Small intestine (tissue), 16 donors: ENCODE measurements around the gene TEKT1. TPM values are rescaled to one million over a fixed set of nuclear protein-coding genes. Genes with fewer than 3 reads are reported as not detected.
A peak's percentile ranks its signal among the peaks of the same experiment; 100 is the strongest.
"Not testable (repeated sequence)": the region's sequence is repeated elsewhere in the genome, so short reads cannot be mapped to it uniquely, and the experiment has no call there.

Experiments used
- DNase-seq, 2 donors: peaks; one replicate each; pipeline versions ENCODE4 v3.0.0 to v3.0.0-alpha.2; 2013
- FAIRE-seq: peaks from 2 replicates; lab custom pipeline; 2012; peaks lifted over from hg19 to GRCh38; lab: Jason Lieb, UNC
- H3K27ac ChIP-seq, 3 donors: one replicate each; pipeline ENCODE4 v1.5.1; 2013; ENCODE audit warnings: low read length in 2 of 3, mild to moderate bottlenecking in 2 of 3, control low read depth in 1 of 3, inconsistent platforms in 1 of 3, low read depth in 1 of 3, moderate library complexity in 1 of 3
- H3K27me3 ChIP-seq, 3 donors: one replicate each; pipeline ENCODE4 v1.6.1; 2013; ENCODE audit warnings: low read length in 3 of 3, inconsistent platforms in 1 of 3; ENCODE audit not compliant: control insufficient read depth in 3 of 3, insufficient read depth in 3 of 3
- H3K36me3 ChIP-seq, 3 donors: one replicate each; pipeline ENCODE4 v1.6.1; 2013; ENCODE audit warnings: low read length in 3 of 3, inconsistent platforms in 1 of 3, low read depth in 1 of 3, mild to moderate bottlenecking in 1 of 3, moderate library complexity in 1 of 3; ENCODE audit not compliant: control insufficient read depth in 3 of 3, insufficient read depth in 2 of 3
- H3K4me1 ChIP-seq, 3 donors: one replicate each; pipeline ENCODE4 v1.6.1; 2013; ENCODE audit warnings: low read length in 2 of 3, inconsistent platforms in 1 of 3, low read depth in 1 of 3, mild to moderate bottlenecking in 1 of 3, moderate library complexity in 1 of 3; ENCODE audit not compliant: control insufficient read depth in 3 of 3, insufficient read depth in 2 of 3
- H3K4me3 ChIP-seq, 3 donors: one replicate each; pipeline ENCODE4 v1.5.1; 2013; ENCODE audit warnings: low read length in 3 of 3, control low read depth in 1 of 3, inconsistent platforms in 1 of 3, low read depth in 1 of 3, mild to moderate bottlenecking in 1 of 3, moderate library complexity in 1 of 3
- H3K9me3 ChIP-seq, 2 donors: one replicate each; pipeline ENCODE4 v1.6.1; 2013; ENCODE audit warnings: low read depth in 1 of 2, low read length in 1 of 2; ENCODE audit not compliant: control insufficient read depth in 2 of 2, insufficient read depth in 1 of 2
- WGBS, 3 donors: extraction: QIAGEN DNeasy Blood & Tissue Kit; methylation state at CpG; one replicate each; pipeline ENCODE4 v1.1.7; 2013; 5-methylcytosine and 5-hydroxymethylcytosine counted together
- long read RNA-seq, 10 donors: transcript quantifications; one replicate each; lab custom pipeline, GENCODE V29; 2026
- polyA plus RNA-seq, 4 donors: library from polyadenylated mRNA; stranded (reverse) in 3 of 4; unstranded in 1 of 4; fragments of 200-250 nt in 3 of 4; fragments of 120-200 nt in 1 of 4; gene quantifications; one replicate each; pipeline versions ENCODE4 v1.2.1 to v1.2.3, GENCODE V29; 2013
- donor health status: healthy with polysubstance abuse.
- donor health status: control.
- donor health status: control.
- donor health status: Bipolar disorder and iron deficiency.
- donor health status: healthy.

TEKT1 gene
- polyA plus RNA-seq, result under 1 TPM in 1 of 4 donors, not detected in 3; 0.16 TPM
- long read RNA-seq, donor 1, result 0 reads
- long read RNA-seq, donor 2, result 0 reads
- long read RNA-seq, donor 3, result 0 reads
- long read RNA-seq, donor 4, result 0 reads
- long read RNA-seq, donor 5, result 0 reads
- long read RNA-seq, donor 6, result 0 reads
- long read RNA-seq, donor 7, result 0 reads
- long read RNA-seq, donor 8, result 0 reads
- long read RNA-seq, donor 9, result 0 reads
- long read RNA-seq, donor 10, result 0 reads

DNA sequence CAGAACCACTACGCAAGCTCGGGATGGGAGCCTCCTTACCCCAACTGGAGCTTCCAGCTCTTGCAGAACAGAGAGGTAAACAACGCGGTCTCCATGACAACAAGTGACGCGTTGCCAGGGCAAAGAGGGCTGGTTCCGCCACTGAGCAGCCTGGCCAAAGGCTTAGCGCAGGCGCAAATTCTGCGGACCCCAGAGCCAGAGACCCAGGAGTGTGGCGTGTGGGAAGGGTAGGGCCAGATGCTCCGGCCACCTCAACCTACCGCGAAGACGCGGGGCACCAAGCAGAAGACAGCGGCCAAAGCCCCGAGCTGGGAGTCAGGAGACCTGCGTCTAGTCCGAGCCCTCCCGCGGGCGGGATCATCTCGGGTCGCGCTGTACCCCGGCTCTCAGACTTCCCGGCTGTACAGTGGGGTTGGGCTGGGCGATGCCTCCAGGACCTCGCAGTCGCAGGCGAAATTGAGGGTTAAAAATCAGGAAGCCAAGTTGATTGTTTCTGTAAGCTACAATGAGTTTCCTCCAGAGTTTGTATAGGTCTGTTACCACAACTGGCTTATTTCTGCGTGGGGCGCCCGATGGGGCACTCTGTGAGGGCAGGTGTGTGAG, at the start of gene TEKT1:
Gene TEKT1, minus strand, starts transcription at position 69 of the 603 bp plus-strand sequence. CDS start 1,353 bp downstream, outside the sequence.
- H3K4me3 ChIP-seq, result peak within 1 kb of the TSS in 1 of 3 donors; percentile 26
- H3K36me3 ChIP-seq, result no peaks in the 10 kb centered on the region
- H3K27me3 ChIP-seq, result peaks cover 0 to 23% (median 14%) of the 10 kb centered on the region in 3 donors
- no peaks in the 10 kb centered on the region for H3K9me3 ChIP-seq
- no peaks in the 10 kb centered on the region for H3K4me1 ChIP-seq
- H3K27ac ChIP-seq, result no peak within 1 kb of the TSS
- no peak for FAIRE-seq
- 2 to 5% (median 3%) methylated on average over 35 of the region's 35 CpGs for WGBS, 3 donors
- peak; percentile 56 to 93 for DNase-seq

- not testable (repeated sequence) for FAIRE-seq, H3K27ac ChIP-seq, H3K4me1 ChIP-seq, H3K4me3 ChIP-seq, H3K9me3 ChIP-seq, H3K36me3 ChIP-seq, DNase-seq, H3K27me3 ChIP-seq
- WGBS, 3 donors, result 69 to 76% (median 69%) methylated on average over 10 of the region's 10 CpGs
Measured at GRCh38 chr17:6879221-6879975, 47.9 kb upstream of the TEKT1 start.

DNA sequence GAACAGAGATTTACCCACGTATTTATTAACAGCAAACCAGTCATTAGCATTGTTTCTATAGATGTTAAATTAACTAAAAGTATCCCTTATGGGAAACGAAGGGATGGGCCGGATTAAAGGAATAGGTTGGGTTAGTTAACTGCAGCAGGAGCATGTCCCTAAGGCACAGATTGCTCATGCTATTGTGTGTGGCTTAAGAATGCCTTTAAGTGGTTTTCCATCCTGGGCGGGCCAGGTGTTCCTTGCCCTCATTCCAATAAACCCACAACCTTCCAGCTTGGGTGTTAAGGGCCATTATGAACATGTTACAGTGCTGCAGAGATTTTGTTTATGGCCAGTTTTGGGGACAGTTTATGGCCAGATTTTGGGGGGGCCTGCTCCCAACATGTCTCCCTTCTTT, 43.7 kb upstream of the TEKT1 start:
- 87 to 90% (median 90%) methylated on average over 4 of the region's 4 CpGs for WGBS, 3 donors
- H3K4me3 ChIP-seq, H3K9me3 ChIP-seq, H3K27me3 ChIP-seq, H3K27ac ChIP-seq, FAIRE-seq, DNase-seq, H3K36me3 ChIP-seq, H3K4me1 ChIP-seq: not testable (repeated sequence)

- DNase-seq (no peak), FAIRE-seq (no peak)
- Histone ChIP-seq H3K4me3 (no peak overlapping the region), H3K27ac (no peak overlapping the region), H3K27me3 (no peaks in the 10 kb centered on the region), H3K4me1 (no peaks in the 10 kb centered on the region), H3K9me3 (no peaks in the 10 kb centered on the region), H3K36me3 (no peaks in the 10 kb centered on the region)
- 73 to 90% (median 80%) methylated on average over 3 of the region's 3 CpGs for WGBS, 3 donors
Measured at GRCh38 chr17:6872936-6873335, 41.4 kb upstream of the TEKT1 start.

GRCh38 chr17:6870841-6871240, 39.3 kb upstream of the TEKT1 start:
- WGBS, 3 donors, result 52 to 66% (median 61%) methylated on average over 1 of the region's 1 CpG
- FAIRE-seq (no peak), DNase-seq (no peak)
- Histone ChIP-seq H3K27ac (no peak overlapping the region), H3K36me3 (no peaks in the 10 kb centered on the region), H3K4me3 (no peak overlapping the region), H3K27me3 (no peaks in the 10 kb centered on the region), H3K9me3 (no peaks in the 10 kb centered on the region), H3K4me1 (no peaks in the 10 kb centered on the region)

- H3K4me3 ChIP-seq, result no peak overlapping the region
- WGBS, 3 donors, result 19 to 70% (median 46%) methylated on average over 2 of the region's 2 CpGs
- no peaks in the 10 kb centered on the region for H3K36me3 ChIP-seq
- no peaks in the 10 kb centered on the region for H3K27me3 ChIP-seq
- FAIRE-seq, result no peak
- H3K4me1 ChIP-seq, result no peaks in the 10 kb centered on the region
- no peak overlapping the region for H3K27ac ChIP-seq
- DNase-seq, result no peak
- no peaks in the 10 kb centered on the region for H3K9me3 ChIP-seq
Measured at GRCh38 chr17:6868582-6868981, 37.1 kb upstream of the TEKT1 start.

DNA sequence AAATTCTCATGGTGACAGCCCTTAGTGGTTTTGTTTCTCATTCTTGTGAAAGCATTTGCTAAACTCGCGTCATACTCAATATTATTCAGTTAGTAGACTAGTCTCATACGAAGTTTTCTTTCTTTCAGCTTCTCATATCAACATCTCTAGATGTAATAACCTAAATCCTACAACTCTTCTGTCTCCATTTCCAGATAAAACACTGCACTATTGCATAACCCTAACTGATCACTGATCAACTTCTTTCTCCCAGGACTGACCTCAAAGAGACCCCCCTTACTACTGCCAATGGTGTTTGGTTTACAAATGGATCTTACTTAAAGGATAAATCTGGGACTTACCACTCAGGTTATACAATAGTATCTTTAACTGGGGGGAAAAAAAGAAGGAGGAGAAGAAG, 36.3 kb upstream of the TEKT1 start:
- 82 to 87% (median 85%) methylated on average over 3 of the region's 3 CpGs for WGBS, 3 donors
- no peak overlapping the region for H3K27ac ChIP-seq
- H3K36me3 ChIP-seq, result no peaks in the 10 kb centered on the region
- DNase-seq (no peak), FAIRE-seq (no peak)
- H3K27me3 ChIP-seq, result no peaks in the 10 kb centered on the region
- H3K4me3 ChIP-seq, result no peak overlapping the region
- no peaks in the 10 kb centered on the region for H3K9me3 ChIP-seq
- no peaks in the 10 kb centered on the region for H3K4me1 ChIP-seq

DNA sequence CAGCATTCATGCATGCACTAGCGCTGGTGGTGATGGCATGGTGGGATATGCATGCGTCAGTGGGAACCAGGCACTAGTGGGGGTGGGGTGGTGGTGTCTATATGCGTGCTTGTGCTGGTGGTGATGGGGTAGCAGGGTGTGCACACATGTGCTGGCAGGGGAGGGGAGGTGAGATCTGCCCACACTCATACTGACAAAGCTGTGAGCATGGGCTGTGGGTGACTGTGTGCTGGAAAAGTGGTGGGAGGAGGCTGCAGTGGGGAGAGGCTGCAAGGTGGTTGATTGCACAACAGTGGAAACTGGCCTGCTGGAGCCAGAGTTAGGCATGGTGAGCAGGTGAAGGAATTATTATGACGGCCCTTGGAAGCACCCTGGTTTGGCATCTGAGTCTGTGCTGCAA, 31.3 kb upstream of the TEKT1 start:
- FAIRE-seq, result no peak
- 79 to 86% (median 85%) methylated on average over 4 of the region's 4 CpGs for WGBS, 3 donors
- H3K27me3 ChIP-seq, result no peaks in the 10 kb centered on the region
- no peak overlapping the region for H3K4me3 ChIP-seq
- no peak for DNase-seq
- H3K9me3 ChIP-seq, result no peaks in the 10 kb centered on the region
- no peaks in the 10 kb centered on the region for H3K4me1 ChIP-seq
- no peak overlapping the region for H3K27ac ChIP-seq
- no peaks in the 10 kb centered on the region for H3K36me3 ChIP-seq
